ENCODE data around the gene SLC9A7.

DNA sequence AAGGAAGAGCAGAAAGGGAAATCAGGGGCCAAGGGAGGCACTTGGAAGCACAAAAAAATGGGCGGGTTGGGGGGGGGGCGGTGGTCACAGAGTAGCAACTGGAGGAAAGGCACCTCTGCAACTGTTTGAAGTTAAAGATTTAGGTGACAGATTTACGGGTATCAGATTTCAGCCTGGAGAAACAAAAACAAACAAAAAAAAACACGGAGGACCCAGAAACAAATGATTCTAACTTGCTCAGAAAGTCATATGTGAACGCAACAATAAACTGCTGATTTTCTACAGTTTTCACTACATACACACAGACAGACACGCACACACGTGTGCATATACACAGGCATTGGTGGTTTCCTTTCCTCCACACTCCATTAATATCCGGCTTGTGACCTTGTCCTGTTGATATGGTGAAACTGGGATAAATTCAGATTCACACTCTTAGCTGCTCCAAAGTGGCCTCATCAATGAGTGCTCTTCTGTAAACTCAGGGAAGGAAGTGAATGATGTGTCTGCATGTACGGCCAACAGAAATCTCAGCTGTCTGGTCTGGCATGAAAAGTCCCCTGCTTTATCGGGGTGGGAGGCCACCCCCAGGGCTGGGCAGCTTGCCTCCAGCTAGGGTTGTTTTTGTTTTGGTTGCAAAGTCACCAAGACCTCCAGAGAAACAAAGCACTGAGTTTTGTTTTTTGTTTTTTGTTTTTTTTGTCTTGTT, 131.1 kb downstream of the SLC9A7 start:
- TF ChIP-seq CTCF (IDR thresholded peaks at IDR 0.05), result no peak
- no peak for TF ChIP-seq EZH2 (IDR thresholded peaks at IDR 0.05)

All from neural progenitor cell (in vitro differentiated cells).